Ascending aorta (tissue), 2 donors: Measurements from ENCODE around the gene ARHGAP15. TPM values are rescaled to one million over a fixed set of nuclear protein-coding genes. Genes with fewer than 3 reads are reported as not detected.

Experiments
- DNase-seq, 2 donors: peaks; one replicate each; pipeline ENCODE4 v3.0.0-alpha.2; 2019; ENCODE audit warnings: low spot score in 2 of 2
- H3K27ac ChIP-seq, 2 donors: fragments of 200-600 bp; sonication (generic); one replicate each; pipeline ENCODE4 v1.5.1; 2016 to 2017; ENCODE audit warnings: mild to moderate bottlenecking in 1 of 2
- H3K27me3 ChIP-seq: fragments of 200-600 bp; sonication (generic); one replicate; pipeline ENCODE4 v1.5.1; 2017
- H3K36me3 ChIP-seq, 2 donors: fragments of 200-600 bp; sonication (generic); one replicate each; pipeline ENCODE4 v1.5.1; 2016
- H3K4me1 ChIP-seq, 2 donors: fragments of 200-600 bp; sonication (generic); one replicate each; pipeline ENCODE4 v1.5.1; 2016 to 2017; ENCODE audit warnings: mild to moderate bottlenecking in 1 of 2
- H3K4me3 ChIP-seq, 2 donors: fragments of 200-600 bp; sonication (generic); one replicate each; pipeline ENCODE4 v1.5.1; 2016 to 2017; ENCODE audit warnings: mild to moderate bottlenecking in 1 of 2
- H3K9me3 ChIP-seq, 2 donors: fragments of 200-600 bp; sonication (generic); one replicate each; pipeline ENCODE4 v1.5.1; 2016
- intact Hi-C: fragments of 100-400 bp; cut with DNase I; formaldehyde crosslinking; loops from one replicate; pipeline ENCODE4 v1.15.1; 2023
- total RNA-seq: library from RNA; depleted of rRNA; stranded (reverse); fragments of >200 nt; gene quantifications from one replicate; pipeline ENCODE4 v1.1.0, GENCODE V29; 2016
- TF ChIP-seq, protein P1 (sequence below), 3 experiments: fragments of 200-600 bp in 2 of 3; fragments of 450-650 bp in 1 of 3; sonication (generic) in 2 of 3; IDR thresholded peaks; one replicate each; pipeline ENCODE4 v1.5.1; 2016 to 2019; ENCODE audit warnings: antibody characterized with exemption in 3 of 3, mild to moderate bottlenecking in 1 of 3, moderate library complexity in 1 of 3

ARHGAP15 gene
- total RNA-seq, 1 donor from 2014 or later: 1.4 TPM

DNA sequence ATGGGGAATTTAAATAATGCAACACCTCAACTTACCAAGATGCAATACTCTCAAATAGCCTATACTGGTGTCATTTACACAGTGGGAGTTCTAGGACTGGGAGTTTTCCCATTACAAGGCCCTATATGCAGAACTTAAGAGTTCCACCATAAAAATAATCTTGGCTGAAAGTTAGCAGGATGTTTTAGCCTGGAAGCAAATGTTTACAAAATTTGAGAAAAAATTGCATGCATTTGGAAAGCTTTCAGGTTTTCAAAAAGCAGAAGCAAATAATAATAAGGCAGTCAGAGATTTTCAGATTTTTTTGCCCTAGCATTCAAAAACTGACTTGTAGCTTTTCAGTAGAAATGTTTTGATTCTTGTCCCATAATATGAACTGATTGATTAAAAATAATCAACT lies 397.3 kb downstream of the ARHGAP15 start:
- no peak overlapping the region for H3K4me3 ChIP-seq
- no peak for DNase-seq
- H3K9me3 ChIP-seq: no peaks in the 10 kb centered on the region
- no peaks in the 10 kb centered on the region for H3K36me3 ChIP-seq
- peaks cover 3 to 18% of the 10 kb centered on the region in 2 donors for H3K4me1 ChIP-seq
- no peaks in the 10 kb centered on the region for H3K27me3 ChIP-seq
- TF ChIP-seq, protein P1, sequence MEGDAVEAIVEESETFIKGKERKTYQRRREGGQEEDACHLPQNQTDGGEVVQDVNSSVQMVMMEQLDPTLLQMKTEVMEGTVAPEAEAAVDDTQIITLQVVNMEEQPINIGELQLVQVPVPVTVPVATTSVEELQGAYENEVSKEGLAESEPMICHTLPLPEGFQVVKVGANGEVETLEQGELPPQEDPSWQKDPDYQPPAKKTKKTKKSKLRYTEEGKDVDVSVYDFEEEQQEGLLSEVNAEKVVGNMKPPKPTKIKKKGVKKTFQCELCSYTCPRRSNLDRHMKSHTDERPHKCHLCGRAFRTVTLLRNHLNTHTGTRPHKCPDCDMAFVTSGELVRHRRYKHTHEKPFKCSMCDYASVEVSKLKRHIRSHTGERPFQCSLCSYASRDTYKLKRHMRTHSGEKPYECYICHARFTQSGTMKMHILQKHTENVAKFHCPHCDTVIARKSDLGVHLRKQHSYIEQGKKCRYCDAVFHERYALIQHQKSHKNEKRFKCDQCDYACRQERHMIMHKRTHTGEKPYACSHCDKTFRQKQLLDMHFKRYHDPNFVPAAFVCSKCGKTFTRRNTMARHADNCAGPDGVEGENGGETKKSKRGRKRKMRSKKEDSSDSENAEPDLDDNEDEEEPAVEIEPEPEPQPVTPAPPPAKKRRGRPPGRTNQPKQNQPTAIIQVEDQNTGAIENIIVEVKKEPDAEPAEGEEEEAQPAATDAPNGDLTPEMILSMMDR (IDR thresholded peaks at IDR 0.05): no peak
- peak overlapping the region in 1 of 2 donors; percentile 13 for H3K27ac ChIP-seq
- intact Hi-C loops: no loop called here

GRCh38 chr2:143528021-143528420 lies 398.8 kb downstream of the ARHGAP15 start:
- Histone ChIP-seq H3K9me3 (no peaks in the 10 kb centered on the region), H3K36me3 (no peaks in the 10 kb centered on the region), H3K4me3 (no peak overlapping the region), H3K4me1 (peaks cover 0 to 12% of the 10 kb centered on the region in 2 donors), H3K27ac (no peak overlapping the region), H3K27me3 (no peaks in the 10 kb centered on the region)
- no peak for DNase-seq
- intact Hi-C loops: no loop called here
- TF ChIP-seq, protein P1 (IDR thresholded peaks at IDR 0.05): no peak

GRCh38 chr2:143529118-143529720 lies 400.0 kb downstream of the ARHGAP15 start:
- Histone ChIP-seq H3K36me3 (no peaks in the 10 kb centered on the region), H3K9me3 (no peaks in the 10 kb centered on the region), H3K4me1 (peaks cover 0 to 7% of the 10 kb centered on the region in 2 donors), H3K27me3 (no peaks in the 10 kb centered on the region), H3K4me3 (no peak overlapping the region), H3K27ac (no peak overlapping the region)
- TF ChIP-seq, protein P1 (IDR thresholded peaks at IDR 0.05): no peak
- intact Hi-C loops: no loop called here
- DNase-seq: no peak

GRCh38 chr2:143530758-143531157 lies 401.5 kb downstream of the ARHGAP15 start:
- no peak for DNase-seq
- Histone ChIP-seq H3K27me3 (no peaks in the 10 kb centered on the region), H3K27ac (no peak overlapping the region), H3K36me3 (no peaks in the 10 kb centered on the region), H3K4me3 (no peak overlapping the region), H3K4me1 (no peaks in the 10 kb centered on the region), H3K9me3 (no peaks in the 10 kb centered on the region)
- TF ChIP-seq, protein P1 (IDR thresholded peaks at IDR 0.05): no peak
- intact Hi-C loops: no loop called here

DNA sequence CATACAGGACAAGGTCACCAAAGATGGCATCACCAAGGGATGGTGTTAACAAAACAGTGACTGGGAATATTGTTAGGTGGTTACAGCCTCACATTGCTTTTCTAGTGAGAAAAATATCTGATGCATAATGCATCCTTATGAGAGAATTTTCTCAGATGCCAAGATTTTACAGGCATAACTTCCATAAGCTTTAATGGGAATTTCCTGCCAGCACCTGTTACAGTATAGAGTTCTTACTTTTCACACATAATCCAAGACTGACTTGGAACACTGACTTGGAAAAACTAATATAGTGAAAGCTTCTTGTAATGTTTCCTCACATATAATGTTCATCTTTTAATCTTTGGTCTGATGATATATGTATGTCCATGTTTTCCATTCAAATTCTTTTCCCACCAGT lies 402.8 kb downstream of the ARHGAP15 start:
- Histone ChIP-seq H3K27ac (no peak overlapping the region), H3K9me3 (no peaks in the 10 kb centered on the region)
- intact Hi-C loops: no loop called here

More for the DNA sequence above, 402.8 kb downstream of the ARHGAP15 start:
- no peak overlapping the region for H3K4me3 ChIP-seq
- DNase-seq: no peak
- no peaks in the 10 kb centered on the region for H3K4me1 ChIP-seq
- no peaks in the 10 kb centered on the region for H3K27me3 ChIP-seq
- TF ChIP-seq, protein P1 (IDR thresholded peaks at IDR 0.05): no peak
- H3K36me3 ChIP-seq: no peaks in the 10 kb centered on the region
